ENCODE measurements around the gene NUP188.

NUP188 gene

DNA sequence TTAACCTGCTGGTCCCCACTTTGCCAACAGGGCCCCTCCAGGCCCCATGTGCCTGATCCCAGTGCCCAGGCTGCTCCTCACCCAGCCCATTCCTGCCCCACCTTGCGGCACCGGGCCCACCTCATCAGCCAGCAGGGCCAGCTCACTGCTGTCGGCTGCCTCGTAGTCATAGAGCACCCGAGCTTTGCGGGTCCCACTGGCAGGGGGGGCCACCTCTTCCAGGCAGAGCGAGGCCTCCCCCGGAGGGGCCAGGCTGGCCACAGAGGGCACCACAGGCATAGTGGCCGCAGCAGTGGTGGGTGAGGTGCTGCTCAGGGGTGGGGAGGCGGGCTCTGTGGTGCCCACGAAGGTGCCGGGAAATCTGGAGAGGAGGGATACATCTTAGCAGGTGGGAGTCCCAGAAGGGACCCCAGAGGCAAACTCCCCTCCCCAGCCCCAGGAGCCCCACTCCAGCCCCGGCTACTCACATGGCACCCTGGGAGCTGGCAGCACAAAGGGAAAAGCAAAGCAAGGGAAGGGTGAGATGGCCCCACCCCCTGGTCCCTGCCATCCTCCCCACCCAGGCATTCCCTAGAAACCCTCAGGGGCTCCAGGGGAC lies 61.6 kb downstream of the NUP188 start:
- DNase-seq = no peak

DNA sequence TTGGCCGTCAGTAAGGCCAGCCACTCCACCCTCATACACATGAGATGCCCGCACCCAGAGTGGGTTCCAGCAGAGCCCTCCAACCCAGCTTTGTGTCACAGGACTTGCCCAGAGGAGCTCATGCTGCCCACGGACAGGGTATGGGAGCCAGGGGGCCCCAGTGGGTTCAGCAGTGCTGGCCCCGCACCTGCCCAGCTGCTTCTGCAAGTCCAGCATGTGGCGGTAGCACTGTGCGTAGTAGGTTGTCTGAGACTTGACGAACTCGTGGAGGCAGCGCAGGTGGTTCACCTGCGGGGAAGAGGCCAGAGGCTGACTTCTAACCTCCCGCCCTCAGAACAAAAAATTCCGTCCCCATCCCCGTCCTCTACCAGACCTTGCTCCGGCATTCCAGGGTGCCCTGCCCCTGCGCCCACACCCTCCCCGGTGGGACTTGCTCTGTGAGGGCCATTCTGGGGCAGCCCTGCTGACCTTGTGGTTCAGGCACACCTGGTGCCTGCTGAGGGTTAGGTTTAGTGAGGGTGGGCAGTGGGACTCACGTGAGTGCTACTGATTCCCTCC lies 62.2 kb downstream of the NUP188 start:
- no peak for DNase-seq

DNA sequence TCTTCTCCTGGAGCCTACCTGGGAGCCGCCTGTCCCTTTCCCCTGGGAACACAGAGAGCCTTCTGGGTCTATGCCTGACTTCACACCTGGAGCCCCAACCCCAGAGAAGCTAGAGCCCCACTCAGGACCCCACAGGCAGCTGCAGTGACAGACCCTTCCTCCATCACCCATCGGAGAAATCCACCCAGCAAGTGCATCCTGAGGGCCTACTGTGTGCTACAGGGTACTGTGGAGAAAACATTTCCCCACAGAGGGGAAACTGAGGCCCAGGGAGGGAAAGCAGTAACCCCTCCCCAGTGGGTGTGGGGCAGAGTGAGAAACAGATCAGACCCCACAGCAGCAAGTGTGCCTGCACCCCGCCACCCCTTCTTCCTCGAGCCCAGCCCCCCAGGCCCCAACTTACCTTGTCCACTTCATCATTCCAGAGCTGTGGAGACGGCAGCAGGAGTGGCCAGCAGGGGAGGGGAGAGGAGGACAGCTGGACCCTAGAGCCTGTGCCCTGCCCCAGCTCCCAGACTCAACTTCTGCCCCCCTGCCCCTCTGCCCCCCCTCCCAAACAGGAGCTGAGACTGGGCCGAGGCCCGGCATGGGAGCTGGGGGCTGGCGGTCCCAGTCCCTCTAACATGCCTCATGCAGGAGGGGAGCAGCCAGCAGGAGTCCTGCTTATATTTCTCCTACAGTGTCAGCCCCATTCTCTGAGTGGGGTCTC lies 62.9 kb downstream of the NUP188 start:
- DNase-seq = no peak

DNA sequence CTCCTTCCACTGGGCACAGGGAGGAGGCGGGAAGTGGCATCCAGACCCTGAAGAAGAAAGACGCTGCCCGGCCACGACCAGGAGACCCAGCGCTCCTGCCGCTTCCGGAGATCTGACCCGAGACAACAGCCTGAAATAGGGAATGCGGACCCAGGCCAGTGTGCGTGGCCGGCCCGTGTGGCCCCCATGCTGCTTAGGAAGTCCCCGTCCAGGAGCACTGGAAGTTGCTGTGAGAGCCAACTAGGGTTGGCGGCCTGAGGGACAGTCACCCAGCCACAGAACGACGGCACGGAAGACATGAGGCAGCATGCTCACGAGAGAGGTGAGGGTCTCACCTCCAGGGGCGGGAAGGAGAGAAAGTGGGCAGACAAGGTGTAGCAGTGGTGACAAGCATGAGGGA lies 63.7 kb downstream of the NUP188 start:
- no peak for DNase-seq

DNA sequence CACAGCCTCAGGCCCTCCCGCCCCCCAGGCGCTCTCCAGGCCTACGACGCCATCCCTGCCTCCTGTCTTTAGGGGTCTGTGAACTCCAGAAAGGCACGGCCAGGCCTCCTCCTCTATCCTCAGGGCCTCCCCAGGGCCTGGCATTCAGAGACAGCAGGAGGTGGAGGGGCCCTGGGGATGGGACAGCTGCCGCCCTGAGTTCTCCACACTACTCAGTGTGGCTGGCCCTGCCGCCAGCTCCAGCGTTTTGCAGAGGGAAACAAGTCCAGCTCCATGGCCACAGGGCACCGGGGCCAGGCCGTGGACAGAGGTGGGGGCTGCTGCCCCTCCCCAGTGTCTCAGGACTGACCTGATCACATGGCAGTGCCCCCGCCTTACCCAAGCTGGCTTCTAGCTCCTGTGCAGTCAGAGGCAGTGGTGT lies 64.3 kb downstream of the NUP188 start:
- no peak for DNase-seq

DNA sequence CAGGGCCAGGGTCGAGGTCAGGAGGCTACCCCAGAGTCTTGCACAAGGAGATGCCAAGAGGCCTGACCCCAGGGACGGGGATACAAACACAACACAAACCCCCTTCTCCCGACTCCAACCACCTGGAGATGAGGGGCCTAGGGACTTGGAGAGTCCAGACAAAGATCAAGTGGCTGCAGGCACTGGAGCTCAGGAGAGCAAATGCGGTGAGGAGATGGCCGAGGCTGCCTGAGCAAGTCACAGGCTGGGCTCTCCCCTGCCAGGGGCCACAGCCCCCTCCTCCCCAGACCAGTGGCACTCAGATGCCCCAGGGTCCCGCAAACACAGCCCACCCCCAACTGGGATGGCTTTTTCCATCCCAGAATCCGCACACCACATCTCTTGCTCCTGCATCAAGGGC lies 64.8 kb downstream of the NUP188 start:
- DNase-seq = no peak

DNA sequence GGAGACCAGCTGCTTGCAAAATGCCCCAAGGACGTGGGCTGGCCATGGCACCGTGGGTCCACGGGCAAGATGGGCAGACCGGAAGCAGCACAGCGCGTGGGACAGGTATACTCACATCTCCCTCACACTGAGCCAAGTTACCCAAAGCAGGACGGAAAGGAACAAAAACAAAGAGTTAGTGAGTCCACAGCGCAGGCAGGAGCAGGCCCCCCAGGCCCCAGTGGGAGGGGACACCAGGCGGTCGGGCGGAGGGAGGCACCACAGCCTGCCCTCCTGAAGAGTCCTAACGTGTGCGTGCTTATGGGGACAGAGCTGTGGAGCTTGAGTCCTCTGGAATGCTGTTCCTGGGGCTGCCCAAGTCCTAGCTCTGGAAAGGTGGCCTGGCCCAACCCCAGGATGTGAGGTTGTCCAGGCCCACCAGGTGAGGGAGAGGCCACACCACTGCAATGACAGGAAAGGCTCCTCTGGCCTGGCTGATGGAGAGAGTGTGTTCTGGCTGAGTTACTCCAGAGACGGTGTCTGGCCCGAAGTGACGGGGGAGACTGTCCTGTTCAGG lies 65.5 kb downstream of the NUP188 start:
- no peak for DNase-seq

DNA sequence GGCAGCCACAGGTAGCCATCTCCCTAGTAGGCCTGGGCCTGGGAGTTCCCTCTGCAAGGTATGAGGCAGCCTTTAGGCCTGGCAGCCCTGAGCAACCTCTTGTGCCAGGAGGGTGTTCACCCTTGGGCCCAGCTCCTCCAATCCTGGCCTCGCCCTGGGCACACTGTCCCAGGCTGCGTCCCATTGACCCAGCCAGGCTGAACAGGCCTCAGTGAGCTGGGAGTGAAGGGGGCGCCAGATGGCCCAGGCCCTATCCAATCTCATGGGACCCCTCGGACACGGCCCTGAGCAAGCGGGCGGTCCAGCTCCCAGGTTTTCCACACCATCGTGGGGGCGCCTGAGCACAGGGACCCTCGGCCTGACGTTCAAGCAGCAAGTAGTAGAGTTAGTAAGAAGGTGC lies 66.2 kb downstream of the NUP188 start:
- no peak for DNase-seq

DNA sequence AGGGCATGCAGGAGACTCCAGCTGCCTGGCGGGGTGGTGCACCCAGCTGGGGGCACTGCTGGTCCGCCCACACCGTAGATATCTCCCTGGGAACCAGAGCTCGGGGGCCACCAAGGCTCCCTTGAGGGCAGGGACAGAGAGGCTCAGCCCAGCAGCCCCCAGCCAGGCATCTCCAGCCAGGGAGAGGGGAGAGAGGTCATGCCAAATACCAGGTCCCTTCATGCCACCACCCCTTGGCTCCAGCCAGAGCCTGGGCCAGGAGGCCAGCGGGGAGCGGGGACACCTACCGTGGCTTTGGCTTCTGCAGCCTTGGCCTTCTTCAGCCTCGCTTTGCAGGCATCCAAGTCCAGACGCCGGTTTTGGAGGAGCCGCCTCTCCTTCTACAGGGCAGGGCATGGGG lies 66.6 kb downstream of the NUP188 start:
- no peak for DNase-seq

DNA sequence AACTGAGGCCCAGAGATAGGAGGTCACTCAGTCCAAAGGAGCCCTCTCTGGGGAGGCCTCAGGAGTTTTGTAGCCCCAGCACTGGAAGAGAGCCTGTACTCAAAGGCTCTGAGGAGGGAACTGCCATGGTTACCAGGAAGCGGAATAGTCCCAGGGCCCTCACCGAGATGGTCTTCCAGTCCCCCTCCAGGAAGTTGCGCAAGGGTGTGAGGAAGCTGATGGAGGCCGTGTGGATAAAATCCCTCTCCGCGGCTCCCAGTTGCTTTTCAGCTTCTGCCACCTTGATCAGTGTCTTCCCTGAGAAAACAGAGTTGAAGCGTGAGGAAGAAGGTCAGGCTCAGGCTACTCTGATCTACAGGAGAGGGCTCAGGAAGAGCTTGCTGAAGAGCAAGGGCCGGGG lies 67.1 kb downstream of the NUP188 start:
- no peak for DNase-seq

DNA sequence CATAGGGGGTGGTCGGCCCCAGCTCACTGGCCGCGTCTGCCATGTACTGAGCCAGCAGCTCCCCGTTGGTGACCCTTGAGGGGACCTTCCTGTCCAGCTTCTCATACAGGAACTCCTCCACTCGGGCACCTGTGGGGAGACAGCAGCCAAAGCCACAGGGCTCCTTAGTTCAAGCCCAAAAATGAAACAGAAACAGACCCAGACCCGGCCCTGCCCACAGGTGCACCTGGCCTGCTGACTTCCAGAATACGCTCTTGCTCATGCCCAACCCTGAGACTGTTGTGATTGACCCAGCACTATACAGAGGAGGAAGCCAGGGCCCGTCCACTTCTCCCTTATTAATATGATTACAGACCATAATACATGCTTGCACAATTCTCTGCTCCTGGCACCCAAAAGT lies 73.6 kb downstream of the NUP188 start:
- no peak for DNase-seq

DNA sequence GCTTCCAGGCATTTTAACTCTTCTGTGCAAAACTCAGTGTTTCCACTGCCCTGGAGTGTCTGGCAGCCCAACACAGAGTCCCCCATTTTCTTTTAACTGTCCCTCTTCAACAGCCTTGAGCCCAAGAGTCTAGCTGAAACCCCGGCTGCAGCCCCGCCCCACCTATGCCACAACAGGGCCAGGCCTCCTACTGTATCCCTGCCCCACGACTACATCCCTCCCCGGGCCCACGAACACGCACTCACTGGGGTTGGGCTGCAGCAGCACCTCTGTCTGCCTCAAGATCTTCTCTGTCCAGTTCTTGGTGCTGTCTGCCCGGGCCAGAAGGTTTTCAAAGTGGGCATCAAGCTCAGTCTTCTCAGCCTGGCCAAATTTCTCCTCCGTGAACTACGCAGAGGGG lies 74.5 kb downstream of the NUP188 start:
- DNase-seq = no peak

DNA sequence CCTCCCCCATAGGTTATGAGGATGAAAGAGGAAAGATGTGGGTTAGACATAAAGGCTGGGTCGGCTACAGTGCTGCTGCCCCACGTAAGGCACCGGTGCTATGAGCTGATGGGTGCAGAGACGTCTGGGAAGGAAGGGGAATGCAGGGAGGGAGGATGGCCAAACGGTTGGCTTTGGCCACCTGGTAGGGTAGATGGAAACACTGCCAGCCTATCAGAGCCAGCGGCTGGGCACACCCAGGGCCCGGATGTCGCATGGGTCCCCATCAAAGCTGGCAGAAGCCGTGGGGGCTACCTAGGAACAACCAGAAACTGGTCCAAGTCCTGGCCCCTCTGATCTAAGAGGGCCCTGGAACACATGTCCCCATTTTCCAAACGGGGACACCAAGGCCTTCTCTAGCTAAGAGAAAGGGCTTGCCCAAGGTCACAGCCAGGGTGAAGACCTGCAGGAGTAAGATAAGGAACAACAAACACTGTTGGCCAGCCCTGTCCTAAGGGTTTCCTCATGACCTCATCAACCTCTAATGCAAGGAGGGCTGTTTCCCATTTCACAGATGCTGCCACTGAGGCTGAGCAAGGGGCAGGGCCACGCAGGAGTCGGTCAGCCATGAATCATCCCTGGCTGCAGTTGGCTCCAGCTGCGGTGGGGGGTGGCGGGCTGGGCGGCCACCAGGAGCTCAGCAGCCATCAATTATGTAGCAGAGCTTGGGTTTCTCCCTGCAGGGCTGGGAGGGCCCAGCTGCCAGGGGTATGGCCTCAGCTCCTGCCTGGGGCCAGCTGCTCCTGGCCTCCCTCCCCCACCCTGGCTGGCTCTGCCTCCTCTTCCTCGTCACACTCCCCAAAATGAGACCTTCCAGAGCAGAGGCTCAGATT lies 75.8 kb downstream of the NUP188 start:
- peak; percentile 30 for DNase-seq

DNA sequence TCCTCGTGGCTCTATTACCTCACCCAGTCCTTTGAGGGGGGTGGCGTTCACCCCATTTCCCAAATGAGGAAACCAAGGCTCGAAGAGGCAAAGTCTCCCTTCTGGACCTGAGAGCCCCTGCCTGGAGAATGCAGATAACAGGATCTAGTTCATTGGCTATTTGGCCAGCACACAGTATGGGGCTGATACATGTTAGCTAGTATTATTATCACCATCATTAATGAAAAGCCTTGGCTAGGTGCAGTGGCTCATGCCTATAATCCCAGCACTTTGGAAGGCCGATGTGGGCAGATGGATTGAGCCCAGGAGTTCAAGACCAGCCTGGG lies 76.4 kb downstream of the NUP188 start:
- no peak for DNase-seq

DNA sequence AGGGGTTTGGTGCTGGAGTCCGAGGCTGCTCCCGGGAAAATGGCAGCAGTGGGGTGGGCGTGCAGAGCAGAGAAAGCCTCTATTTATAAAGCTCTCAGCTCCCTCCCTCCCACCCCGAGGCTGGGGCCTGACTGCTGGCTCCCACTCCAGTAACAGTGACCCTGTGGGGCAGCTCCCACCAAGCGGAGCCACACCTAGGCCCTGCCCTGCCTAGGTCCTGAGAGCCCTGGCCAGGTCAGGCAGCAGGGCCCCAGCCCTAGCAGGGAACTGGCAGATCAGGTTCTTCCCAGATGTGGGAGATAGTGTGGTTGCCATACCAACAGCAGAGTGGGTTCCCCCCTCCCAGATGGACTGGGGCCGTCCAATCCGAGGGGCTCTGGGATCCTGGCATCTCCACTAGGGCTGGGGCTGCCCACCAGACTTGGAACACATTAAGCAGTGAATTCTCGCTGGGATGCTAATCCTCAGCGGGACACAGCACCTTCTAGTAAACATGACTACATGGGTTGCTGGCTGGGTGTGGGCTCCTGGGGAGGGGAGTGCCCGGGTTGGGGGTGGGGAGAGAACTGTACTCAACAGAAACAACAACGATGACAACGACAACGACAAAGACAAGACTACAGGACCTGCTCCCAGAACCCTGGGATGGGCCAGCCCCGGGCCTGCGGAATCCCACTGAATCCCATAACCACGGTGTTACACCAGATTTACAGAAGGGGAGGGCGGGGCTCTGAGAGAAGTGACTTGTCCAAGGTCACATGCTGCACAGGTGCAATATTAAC lies 79.1 kb downstream of the NUP188 start:
- DNase-seq = no peak

DNA sequence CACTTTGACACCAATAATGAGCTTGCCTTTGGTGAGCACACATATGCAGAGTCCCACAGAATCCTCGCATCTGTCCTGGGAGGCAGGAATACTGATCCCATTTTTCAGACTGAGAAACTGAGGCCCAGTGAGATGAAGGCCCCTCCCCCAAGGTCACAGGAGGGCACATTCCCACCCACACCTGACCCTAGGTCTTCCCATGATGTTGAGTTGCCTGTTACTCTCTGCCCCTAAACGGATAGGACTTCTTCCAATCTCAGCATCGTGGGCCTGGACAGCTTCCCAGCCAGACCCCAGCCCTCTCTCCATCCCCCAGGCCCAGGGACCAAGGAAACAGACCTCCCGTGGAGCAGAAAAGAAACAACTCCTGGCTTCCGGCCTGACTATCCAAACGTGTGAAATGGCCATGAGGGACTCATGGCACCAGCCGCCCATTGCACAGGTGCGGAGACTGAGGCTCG lies 79.8 kb downstream of the NUP188 start:
- no peak for DNase-seq

DNA sequence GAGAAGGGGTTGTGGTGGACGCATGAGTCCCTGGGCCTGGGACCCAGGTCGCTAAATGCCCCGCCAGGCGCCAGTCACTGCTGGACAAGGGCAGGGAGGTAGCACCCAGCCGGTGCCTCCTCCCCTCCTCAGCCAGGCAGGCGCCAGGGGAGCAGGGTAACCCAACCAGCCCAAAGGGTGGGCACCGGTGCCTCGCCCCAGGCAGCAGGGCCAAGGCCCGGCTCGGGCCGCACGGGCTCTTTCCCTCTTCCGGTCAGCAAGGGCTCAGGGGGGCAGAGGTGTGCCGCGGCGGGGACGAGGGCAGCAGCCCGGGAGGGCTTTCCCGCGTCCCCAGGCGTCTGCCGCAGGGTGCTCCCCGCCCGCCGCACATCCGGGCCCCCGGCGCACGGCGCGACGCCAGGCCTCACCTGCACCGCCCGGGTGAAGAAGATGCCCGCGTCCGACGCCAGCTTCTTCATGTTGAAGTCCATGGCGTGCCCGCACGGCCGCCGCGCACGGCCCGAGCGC lies 80.2 kb downstream of the NUP188 start:
- DNase-seq = no peak

DNA sequence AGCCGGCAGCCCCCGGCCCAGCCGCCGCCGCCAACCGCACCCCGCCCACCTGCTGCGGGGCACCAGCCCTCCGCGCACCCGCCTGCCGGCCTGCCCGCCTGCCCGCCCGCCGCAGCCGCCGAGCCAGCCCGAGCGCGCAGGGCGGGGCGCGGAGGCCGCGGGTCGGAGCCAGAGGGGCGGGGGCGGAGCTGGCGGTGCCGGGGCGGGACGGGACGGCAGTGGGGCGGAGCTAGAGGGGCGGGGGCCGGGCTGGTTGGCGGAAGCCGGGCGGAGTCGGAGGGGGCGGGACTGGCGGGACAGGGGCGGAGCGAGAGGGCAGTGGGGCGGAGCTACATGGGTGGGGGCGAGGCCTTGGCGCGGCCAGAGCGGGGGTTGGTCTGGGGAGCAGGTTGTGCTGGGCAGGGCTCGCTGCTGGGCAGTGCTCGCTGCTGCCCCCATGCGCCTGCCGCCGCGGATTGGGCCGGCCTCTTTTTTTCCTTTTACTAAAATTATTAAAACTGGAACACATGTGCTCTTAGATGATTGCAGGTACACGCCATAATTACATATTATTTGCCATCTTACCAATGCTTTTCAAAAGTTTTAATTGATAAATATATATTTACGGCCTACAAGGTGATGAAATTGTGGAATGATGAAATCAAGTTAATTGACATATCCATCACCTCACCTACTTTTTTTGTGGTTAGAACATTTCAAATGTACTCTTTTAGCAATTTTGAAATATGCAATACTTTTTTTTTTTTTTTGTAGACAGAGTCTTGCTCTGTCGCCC lies 80.9 kb downstream of the NUP188 start, which contains the start of gene SH3GLB2:
SH3GLB2 (minus strand) TSS at position 140 of the 775 bp plus-strand sequence. CDS start 177 bp downstream, outside the sequence.
- peak; percentile 92 for DNase-seq

DNA sequence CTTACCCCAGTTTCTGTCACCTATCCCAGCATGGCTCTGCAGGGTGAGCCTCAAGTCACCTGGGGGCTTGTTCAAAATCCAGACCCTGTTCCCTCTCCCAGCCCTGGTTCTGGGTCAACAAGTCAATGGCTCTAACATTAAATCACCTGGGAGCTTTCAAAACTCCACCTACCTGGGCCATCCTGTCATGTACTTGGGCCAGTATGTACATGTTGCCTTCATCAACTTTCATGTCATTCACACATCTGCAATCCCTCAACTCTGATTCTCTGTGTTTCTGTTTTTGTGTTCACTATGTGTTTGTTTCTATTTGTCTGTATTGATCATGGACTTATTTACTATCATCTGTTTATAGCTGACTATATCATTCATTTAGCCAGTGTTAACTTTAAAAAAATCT lies 82.7 kb downstream of the NUP188 start:
- DNase-seq = no peak

DNA sequence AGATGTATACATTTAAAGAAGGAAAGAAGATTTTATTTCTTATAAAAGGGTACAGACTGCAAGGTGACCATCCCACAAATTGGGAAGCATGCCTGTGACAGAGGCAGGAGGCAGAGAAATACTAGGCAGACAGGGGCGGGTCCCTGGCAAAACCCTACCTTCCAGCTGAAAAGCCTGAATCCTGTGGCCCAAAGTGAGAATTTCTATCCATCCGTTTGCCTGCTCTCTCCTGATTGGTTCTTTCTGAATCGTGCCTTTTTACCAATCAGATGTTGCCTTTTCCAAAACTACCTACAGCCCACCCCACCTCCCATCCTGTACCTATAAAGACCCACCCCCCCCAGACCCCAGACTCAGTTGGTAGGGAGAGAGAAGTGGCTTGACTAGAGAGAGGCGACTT lies 84.0 kb downstream of the NUP188 start:
- DNase-seq = no peak

DNA sequence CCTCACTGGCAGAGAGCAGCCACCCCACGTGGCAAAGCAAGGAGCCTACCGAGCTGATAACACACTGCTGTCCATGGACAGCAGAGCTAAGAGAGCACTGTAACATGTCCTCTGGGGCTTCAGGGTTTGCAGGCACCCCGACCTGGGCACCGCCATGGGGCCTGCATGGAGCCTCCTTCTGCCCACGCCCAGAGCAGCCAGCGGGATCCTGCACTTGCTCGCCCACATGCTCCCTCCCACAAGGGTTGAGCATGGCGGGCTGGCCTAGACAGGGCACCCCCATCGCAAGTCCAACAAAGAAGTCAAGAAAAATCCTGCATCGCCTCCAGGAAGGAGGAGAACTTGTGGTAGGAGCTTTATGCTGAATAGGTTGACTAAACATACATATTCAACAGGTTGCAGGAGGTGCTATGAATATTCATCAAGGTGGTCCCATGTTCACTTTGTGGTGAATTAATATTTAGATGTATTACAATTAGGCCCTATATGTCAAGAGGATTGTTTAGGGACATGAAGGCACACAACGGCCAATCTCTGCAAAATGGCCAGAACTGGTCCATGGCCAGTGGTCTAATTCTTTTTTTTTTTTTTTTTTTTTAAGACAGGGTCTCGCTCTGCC lies 85.2 kb downstream of the NUP188 start:
- no peak for DNase-seq

Data from amniotic stem cell (primary cell).